H9 (cell line): ENCODE results near the gene TOB2. TPM values are rescaled to one million over a fixed set of nuclear protein-coding genes. Genes with fewer than 3 reads are reported as not detected.
A peak's percentile ranks its signal among the peaks of the same experiment; 100 is the strongest.

ENCODE experiments used
- DNase-seq: peaks from one replicate; pipeline ENCODE4 v3.0.0-alpha.2; 2017
- H2AFZ ChIP-seq: one replicate; pipeline ENCODE4 v1.6.1; 2013; ENCODE audit warnings: mild to moderate bottlenecking, low read length, control low read depth, moderate library complexity
- H2AK5ac ChIP-seq: 2 replicates; pipeline ENCODE4 v1.6.1; 2013; ENCODE audit warnings: low read length, control low read depth, mixed read lengths; ENCODE audit not compliant: insufficient read length
- H2BK120ac ChIP-seq: one replicate; pipeline ENCODE4 v1.6.1; 2013; ENCODE audit warnings: low read depth, mild to moderate bottlenecking, low read length, control low read depth, inconsistent platforms; ENCODE audit not compliant: poor library complexity, severe bottlenecking
- H2BK12ac ChIP-seq: 2 replicates; pipeline ENCODE4 v1.6.1; 2013; ENCODE audit warnings: low read length, control low read depth, mixed read lengths, low read depth; ENCODE audit not compliant: insufficient read length
- H2BK15ac ChIP-seq: 2 replicates; pipeline ENCODE4 v1.6.1; 2013; ENCODE audit warnings: low read depth, low read length, control low read depth
- H2BK20ac ChIP-seq: one replicate; pipeline ENCODE4 v1.6.1; 2013; ENCODE audit warnings: low read depth, mild to moderate bottlenecking, low read length, control low read depth, inconsistent platforms; ENCODE audit not compliant: poor library complexity, severe bottlenecking
- H2BK5ac ChIP-seq: 2 replicates; pipeline ENCODE4 v1.6.1; 2013; ENCODE audit warnings: low read length, control low read depth, mixed read lengths; ENCODE audit not compliant: insufficient read length
- H3K14ac ChIP-seq: 2 replicates; pipeline ENCODE4 v1.6.1; 2013; ENCODE audit warnings: low read length, control low read depth; ENCODE audit not compliant: insufficient read depth
- H3K18ac ChIP-seq: 2 replicates; pipeline ENCODE4 v1.6.1; 2013; ENCODE audit warnings: low read depth, mild to moderate bottlenecking, mixed read lengths, low read length, control low read depth; ENCODE audit not compliant: insufficient read length
- H3K23ac ChIP-seq: 2 replicates; pipeline ENCODE4 v1.6.1; 2013; ENCODE audit warnings: low read length, control low read depth, mixed read lengths, low read depth; ENCODE audit not compliant: insufficient read length
- H3K23me2 ChIP-seq: 2 replicates; pipeline ENCODE4 v1.6.1; 2013; ENCODE audit warnings: low read depth, mild to moderate bottlenecking, mixed read lengths, low read length, control low read depth; ENCODE audit not compliant: insufficient read length, poor library complexity, severe bottlenecking
- H3K27ac ChIP-seq: 2 replicates; pipeline ENCODE4 v1.5.1; 2013; ENCODE audit warnings: low read length, control low read depth, mixed read lengths, low read depth; ENCODE audit not compliant: insufficient read length
- H3K27me3 ChIP-seq: 2 replicates; pipeline ENCODE4 v1.6.1; 2013; ENCODE audit warnings: low read length, control low read depth, inconsistent platforms; ENCODE audit not compliant: insufficient read depth
- H3K4ac ChIP-seq: 2 replicates; pipeline ENCODE4 v1.6.1; 2013; ENCODE audit warnings: low read depth, mild to moderate bottlenecking, control low read depth, inconsistent platforms, low read length, moderate library complexity
- H3K4me1 ChIP-seq: 2 replicates; pipeline ENCODE4 v1.6.1; 2013; ENCODE audit warnings: low read length, control low read depth, inconsistent platforms; ENCODE audit not compliant: insufficient read depth
- H3K4me2 ChIP-seq: 2 replicates; pipeline ENCODE4 v1.6.1; 2013; ENCODE audit warnings: low read length, control low read depth, mixed read lengths; ENCODE audit not compliant: insufficient read length, insufficient read depth
- H3K56ac ChIP-seq: 2 replicates; pipeline ENCODE4 v1.6.1; 2013; ENCODE audit warnings: low read depth, mild to moderate bottlenecking, mixed read lengths, low read length, control low read depth; ENCODE audit not compliant: insufficient read length
- H3K79me1 ChIP-seq: 2 replicates; pipeline ENCODE4 v1.6.1; 2013; ENCODE audit warnings: low read depth, mild to moderate bottlenecking, moderate library complexity, low read length, control low read depth, inconsistent platforms; ENCODE audit not compliant: insufficient read depth, poor library complexity, severe bottlenecking
- H3K79me2 ChIP-seq: 2 replicates; pipeline ENCODE4 v1.6.1; 2013; ENCODE audit warnings: low read length, control low read depth, inconsistent platforms; ENCODE audit not compliant: insufficient read depth
- H3K9ac ChIP-seq: 2 replicates; pipeline ENCODE4 v1.6.1; 2013; ENCODE audit warnings: low read length, control low read depth, mixed read lengths; ENCODE audit not compliant: insufficient read length; ENCODE audit errors: extremely low read depth
- H3K9me3 ChIP-seq: one replicate; pipeline ENCODE4 v1.6.1; 2013; ENCODE audit warnings: low read depth, low read length, inconsistent platforms; ENCODE audit not compliant: control insufficient read depth
- H3T11ph ChIP-seq: one replicate; pipeline ENCODE4 v1.6.1; 2013; ENCODE audit warnings: mild to moderate bottlenecking, low read length, control low read depth, inconsistent platforms
- H4K20me1 ChIP-seq: one replicate; pipeline ENCODE4 v1.6.1; 2013; ENCODE audit not compliant: control insufficient read depth, insufficient read length, insufficient read depth
- H4K5ac ChIP-seq: 2 replicates; pipeline ENCODE4 v1.6.1; 2013; ENCODE audit warnings: low read depth, mild to moderate bottlenecking, mixed read lengths, low read length, control low read depth; ENCODE audit not compliant: insufficient read length
- H4K8ac ChIP-seq: replicated peaks from 2 replicates; pipeline ENCODE4 v1.6.1; 2013; ENCODE audit warnings: low read length, control low read depth, mixed read lengths, low read depth; ENCODE audit not compliant: insufficient read length
- H4K91ac ChIP-seq: 2 replicates; pipeline ENCODE4 v1.6.1; 2013; ENCODE audit warnings: low read depth, mild to moderate bottlenecking, moderate library complexity, mixed read lengths, low read length, control low read depth; ENCODE audit not compliant: insufficient read length
- H3K27ac Mint-ChIP-seq, 3 experiments: 2 replicates in 2 of 3; 3 replicates in 1 of 3; pipeline ENCODE4 v1.8.0; 2020 to 2021; ENCODE audit warnings: mixed read lengths in 3 of 3, mild to moderate bottlenecking in 1 of 3, moderate library complexity in 1 of 3
- H3K27me3 Mint-ChIP-seq: 2 replicates; pipeline ENCODE4 v1.8.0; 2021; ENCODE audit warnings: low read depth, mild to moderate bottlenecking, moderate library complexity, mixed read lengths
- H3K36me3 Mint-ChIP-seq, 3 experiments: 2 replicates in 2 of 3; 3 replicates in 1 of 3; pipeline ENCODE4 v1.8.0; 2020 to 2021; ENCODE audit warnings: low read depth in 3 of 3, mixed read lengths in 3 of 3; ENCODE audit not compliant: insufficient read depth in 1 of 3
- H3K4me1 Mint-ChIP-seq, 2 experiments: 2 replicates each; pipeline ENCODE4 v1.8.0; 2020; ENCODE audit warnings: mixed read lengths in 2 of 2
- H3K4me3 Mint-ChIP-seq, 2 experiments: 2 replicates in 1 of 2; 3 replicates in 1 of 2; pipeline ENCODE4 v1.8.0; 2020 to 2021; ENCODE audit warnings: mild to moderate bottlenecking in 2 of 2, mixed read lengths in 2 of 2, moderate library complexity in 1 of 2
- H3K9me3 Mint-ChIP-seq, 2 experiments: 2 replicates in 1 of 2; 3 replicates in 1 of 2; pipeline ENCODE4 v1.8.0; 2020; ENCODE audit warnings: mild to moderate bottlenecking in 2 of 2, mixed read lengths in 2 of 2, moderate library complexity in 1 of 2
- CTCF ChIP-seq: fragments of 200-600 bp; sonication (generic); conservative IDR thresholded peaks from 3 replicates; pipeline ENCODE4 v1.8.0; 2021; ENCODE audit warnings: antibody characterized with exemption, mild to moderate bottlenecking
- WGBS: extraction: QIAGEN DNeasy Blood & Tissue Kit; methylation state at CpG from one replicate; pipeline ENCODE4 v1.1.7; 2013; ENCODE audit warnings: missing lambda C conversion rate, low lambda C conversion rate, mixed read lengths; ENCODE audit not compliant: insufficient read length; ENCODE audit errors: extremely low coverage; 5-methylcytosine and 5-hydroxymethylcytosine counted together
- total RNA-seq: library from RNA; stranded (reverse); gene quantifications from 2 replicates; pipeline ENCODE4 v1.2.1, GENCODE V29; 2021

Gene TOB2
- total RNA-seq, 1 experiment from 2014 or later: 75.8 TPM

- Histone ChIP-seq H3K9me3 (no peaks in the 10 kb centered on the region), H3K14ac (no peak overlapping the region)
- DNase-seq: peak; percentile 45
Observed at GRCh38 chr22:41445129-41446056, 1.2 kb downstream of the TOB2 start.

More at GRCh38 chr22:41445129-41446056, 1.2 kb downstream of the TOB2 start:
- no peak overlapping the region for H2AFZ ChIP-seq
- no peak overlapping the region for H2BK20ac ChIP-seq
- H3K9me3 Mint-ChIP-seq: no peaks in the 10 kb centered on the region
- H4K20me1 ChIP-seq: no peaks in the 10 kb centered on the region
- H3K79me2 ChIP-seq: peaks cover 24% of the 10 kb centered on the region; the same call in 1 of the 2 replicates
- peaks cover 4% of the 10 kb centered on the region for H3K79me1 ChIP-seq
- peaks cover 20 to 49% (median 44%) of the 10 kb centered on the region in 3 experiments for H3K36me3 Mint-ChIP-seq
- no peak for TF ChIP-seq CTCF
- peaks cover 2% of the 10 kb centered on the region; the same call in 1 of the 2 replicates for H3K27me3 Mint-ChIP-seq
- H2BK12ac ChIP-seq: no peak overlapping the region
- no peak overlapping the region for H3K56ac ChIP-seq
- whole genome bisulfite sequencing: no CpG with 5 or more reads among the region's 22 CpGs
- peak overlapping the region; percentile 82 for H3K4me2 ChIP-seq
- no peak overlapping the region for H3K27ac ChIP-seq
- no peak overlapping the region for H2BK15ac ChIP-seq
- H3K27me3 ChIP-seq: no peaks in the 10 kb centered on the region
- H3K4me1 ChIP-seq: no peaks in the 10 kb centered on the region; the same call in 1 of the 2 replicates
- H2BK5ac ChIP-seq: no peak overlapping the region
- H4K91ac ChIP-seq: no peak overlapping the region
- H2AK5ac ChIP-seq: no peak overlapping the region
- H3T11ph ChIP-seq: no peak overlapping the region
- H3K23ac ChIP-seq: no peak overlapping the region
- no peak overlapping the region for H4K8ac ChIP-seq
- H3K27ac Mint-ChIP-seq: peak overlapping the region; percentile 98 to 99 (median 99)
- no peak overlapping the region for H2BK120ac ChIP-seq
- H3K18ac ChIP-seq: no peak overlapping the region
- H4K5ac ChIP-seq: no peak overlapping the region
- peaks cover 14 to 25% of the 10 kb centered on the region in 2 experiments for H3K4me1 Mint-ChIP-seq
- no peak overlapping the region for H3K4ac ChIP-seq
- H3K4me3 Mint-ChIP-seq: peak overlapping the region; percentile 96
- H3K23me2 ChIP-seq: peaks cover 23% of the 10 kb centered on the region
- H3K9ac ChIP-seq: peak overlapping the region; percentile 57
